GM18502 (cell line): ENCODE data around the gene TIAM1.

ENCODE experiments used
- ATAC-seq: cut with Tn5 transposase; IDR thresholded peaks from one replicate; pipeline ENCODE4 v1.9.1; 2021; ENCODE audit warnings: mild to moderate bottlenecking; ENCODE audit not compliant: unreplicated experiment, poor library complexity

Gene TIAM1

GRCh38 chr21:31290765-31291164 lies 53.3 kb downstream of the TIAM1 start:
- no peak for ATAC-seq

GRCh38 chr21:31289702-31290101 lies 54.4 kb downstream of the TIAM1 start:
- no peak for ATAC-seq

GRCh38 chr21:31288191-31288590 lies 55.9 kb downstream of the TIAM1 start:
- no peak for ATAC-seq

GRCh38 chr21:31287201-31287600 lies 56.9 kb downstream of the TIAM1 start:
- ATAC-seq, result no peak

DNA sequence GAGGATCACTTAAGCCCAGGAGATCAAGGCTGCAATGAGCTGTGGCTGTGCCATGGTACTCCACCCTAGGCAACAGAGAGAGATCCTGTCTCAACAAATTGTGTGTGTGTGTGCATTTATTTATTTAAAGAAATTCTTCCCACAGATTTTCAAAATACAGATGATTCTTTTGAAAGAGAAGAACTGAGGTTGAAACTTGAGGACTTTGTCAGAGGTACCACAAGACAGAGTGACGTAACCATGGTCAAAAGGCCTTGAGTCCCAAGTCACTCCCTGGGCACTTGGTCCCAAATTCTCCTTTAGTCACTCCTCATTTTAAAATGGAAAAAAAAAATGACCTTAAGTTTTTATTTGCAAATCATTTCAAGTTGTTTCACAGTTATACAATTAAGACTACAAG lies 57.4 kb downstream of the TIAM1 start:
- no peak for ATAC-seq

- no peak for ATAC-seq
Observed at GRCh38 chr21:31284797-31285397, 59.2 kb downstream of the TIAM1 start.

DNA sequence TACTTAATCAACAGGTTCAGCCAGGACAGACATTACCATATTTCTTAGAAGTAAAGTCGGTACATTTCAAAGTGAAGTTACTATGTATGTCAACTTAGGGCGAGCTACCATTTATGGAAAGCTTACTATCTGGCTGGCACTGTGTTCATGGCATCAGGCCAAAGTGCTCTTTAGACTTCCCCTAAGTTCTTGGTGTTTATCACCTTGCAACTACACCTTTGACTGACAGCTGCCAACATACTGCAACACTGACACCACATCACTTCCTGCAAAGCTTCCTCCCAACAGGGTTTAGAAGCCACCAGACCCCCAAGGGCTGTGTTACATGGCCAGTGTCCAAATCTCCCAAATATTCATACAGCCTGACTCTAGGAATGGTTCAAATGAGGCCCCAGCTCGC lies 61.0 kb downstream of the TIAM1 start:
- no peak for ATAC-seq

- ATAC-seq, result no peak
Observed at GRCh38 chr21:31282095-31282709, 61.9 kb downstream of the TIAM1 start.

DNA sequence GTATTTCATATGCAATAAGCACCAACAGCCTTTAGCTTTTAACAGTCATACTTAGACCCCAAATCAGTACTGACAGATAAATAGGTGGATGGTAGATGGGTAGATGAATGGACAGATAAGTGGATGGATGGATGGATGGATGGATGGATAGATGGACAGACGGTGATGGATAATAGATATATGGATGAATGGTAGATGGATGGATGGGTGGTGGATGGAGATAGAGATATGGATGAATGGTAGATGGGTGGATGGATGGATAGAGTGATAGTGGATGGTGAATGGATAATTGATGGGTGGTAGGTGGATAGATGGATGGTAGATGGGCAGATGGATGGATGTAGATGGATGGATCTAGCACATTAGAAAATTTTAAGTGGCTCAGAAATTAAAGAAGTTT lies 62.5 kb downstream of the TIAM1 start:
- no peak for ATAC-seq

- no peak for ATAC-seq
Observed at GRCh38 chr21:31279986-31280385, 64.1 kb downstream of the TIAM1 start.

- ATAC-seq, result no peak
Observed at GRCh38 chr21:31279214-31279613, 64.8 kb downstream of the TIAM1 start.

- no peak for ATAC-seq
Observed at GRCh38 chr21:31278511-31279130, 65.4 kb downstream of the TIAM1 start.

GRCh38 chr21:31276663-31277062 lies 67.4 kb downstream of the TIAM1 start:
- no peak for ATAC-seq

DNA sequence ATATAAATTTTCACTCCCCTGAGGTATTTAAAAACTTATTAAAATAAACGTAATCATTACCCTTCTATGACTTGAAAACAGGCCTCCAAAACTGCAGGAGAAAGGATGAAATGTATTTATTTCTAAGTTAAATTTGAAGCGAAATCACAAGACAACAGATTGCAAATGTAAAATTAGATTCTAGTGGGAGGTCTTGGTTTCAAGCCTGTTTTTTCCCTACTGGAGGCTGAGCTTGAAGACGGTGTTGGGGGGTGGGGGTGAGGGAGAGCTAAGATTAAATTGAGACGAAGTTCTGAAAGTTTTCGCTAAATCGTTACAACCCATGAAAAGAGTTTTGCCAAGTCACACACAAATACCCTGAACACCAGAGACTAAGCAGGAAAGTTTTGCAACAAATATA lies 68.2 kb downstream of the TIAM1 start:
- no peak for ATAC-seq

DNA sequence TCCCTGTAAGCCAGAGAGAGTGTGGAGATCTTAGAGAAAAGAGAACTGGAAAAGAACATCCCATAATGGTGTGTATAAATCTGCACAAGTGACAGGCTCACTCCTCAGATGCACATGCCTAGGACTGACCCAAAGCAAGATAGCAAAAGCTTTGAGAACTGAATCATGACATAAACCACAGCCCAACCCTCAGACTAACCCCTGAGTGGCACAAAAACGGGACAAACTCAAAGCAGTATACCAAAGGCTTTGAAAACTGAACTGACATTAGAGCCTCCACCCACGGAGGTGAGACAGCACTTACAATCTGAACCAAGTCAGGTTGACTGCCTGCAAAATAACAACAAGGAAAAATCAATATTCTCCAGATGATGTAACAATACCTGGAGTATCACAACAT lies 70.8 kb downstream of the TIAM1 start:
- no peak for ATAC-seq

DNA sequence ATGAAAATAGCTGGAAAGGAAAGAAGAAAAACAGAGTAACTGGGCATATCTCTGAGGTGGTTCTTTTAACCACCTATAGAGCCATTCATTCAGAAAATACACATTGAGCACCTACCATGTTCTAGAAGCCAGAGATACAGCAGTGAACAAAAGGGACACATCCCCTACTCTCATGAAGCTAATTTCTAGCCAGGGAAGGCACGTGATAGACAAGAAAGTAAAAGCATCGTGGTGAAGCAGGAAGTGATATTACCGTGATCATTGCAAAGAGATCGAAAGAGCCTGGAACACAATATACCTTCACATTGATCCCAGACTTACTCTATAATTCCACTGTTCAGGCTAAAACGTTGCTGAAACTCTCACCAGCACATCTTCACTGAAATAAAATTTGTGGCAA lies 76.0 kb downstream of the TIAM1 start:
- no peak for ATAC-seq

- ATAC-seq, result no peak
Observed at GRCh38 chr21:31267644-31268043, 76.4 kb downstream of the TIAM1 start.

DNA sequence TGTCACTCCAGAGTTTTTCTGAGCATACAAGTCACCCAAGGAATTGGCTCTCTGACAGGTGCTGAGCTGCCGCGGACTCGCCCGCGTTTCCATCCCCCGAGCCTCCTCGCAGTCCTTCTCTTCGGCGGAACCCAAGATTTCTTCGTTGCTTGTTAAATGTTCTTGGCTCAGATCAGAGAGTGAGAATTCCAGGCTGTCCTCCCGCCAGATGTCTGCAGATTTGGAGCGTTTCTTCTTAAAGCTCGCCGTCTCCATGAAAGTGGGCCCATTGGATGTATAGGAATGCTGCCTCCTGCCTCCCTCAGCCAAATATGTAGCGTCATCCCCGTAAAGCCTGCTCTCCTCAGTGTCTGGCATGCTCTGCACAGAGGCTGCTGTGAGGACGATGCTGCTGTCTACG lies 77.8 kb downstream of the TIAM1 start:
- ATAC-seq, result no peak

GRCh38 chr21:31265366-31266013 lies 78.6 kb downstream of the TIAM1 start:
- no peak for ATAC-seq

DNA sequence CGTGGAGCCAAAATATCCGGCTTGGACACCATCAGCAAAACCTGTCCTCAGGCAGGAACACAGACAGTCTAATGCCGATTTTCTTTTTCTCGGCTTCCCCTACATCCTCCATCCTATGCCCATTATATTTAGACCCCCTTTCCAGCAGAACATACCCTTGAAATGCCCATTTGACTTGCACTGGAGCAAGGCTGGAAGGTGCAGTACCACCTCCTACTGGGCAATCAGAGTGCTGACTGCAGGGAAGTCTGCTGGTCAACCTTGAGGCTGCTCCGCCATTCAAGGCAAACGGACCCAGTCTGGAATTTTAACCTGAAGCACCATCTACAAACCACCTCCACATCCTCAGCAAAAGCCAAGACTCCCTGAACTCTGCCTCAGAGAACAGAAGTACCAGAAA lies 79.5 kb downstream of the TIAM1 start:
- ATAC-seq, result no peak

GRCh38 chr21:31262728-31263127 lies 81.3 kb downstream of the TIAM1 start:
- ATAC-seq, result no peak

DNA sequence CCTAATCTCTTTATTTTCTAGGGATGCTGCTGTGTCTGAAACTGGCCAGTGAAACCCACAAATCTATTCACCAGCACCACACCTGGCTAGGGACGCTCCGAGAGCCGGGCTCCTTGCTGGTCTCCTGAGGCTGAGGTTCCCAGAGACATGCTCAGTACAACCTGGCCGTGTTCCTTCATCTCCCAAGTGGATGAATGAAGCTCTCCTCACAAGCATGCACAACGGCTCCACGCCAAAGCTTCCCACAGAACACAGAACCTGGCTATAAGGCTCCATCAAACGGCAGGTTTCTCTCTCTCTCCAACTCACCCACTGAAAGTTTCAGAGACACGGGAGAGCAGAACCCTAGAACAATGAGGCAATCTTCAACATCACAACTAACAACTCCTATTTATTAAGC lies 82.3 kb downstream of the TIAM1 start:
- ATAC-seq, result no peak
